Measurements from ENCODE around the gene SGTA.

SGTA gene

DNA sequence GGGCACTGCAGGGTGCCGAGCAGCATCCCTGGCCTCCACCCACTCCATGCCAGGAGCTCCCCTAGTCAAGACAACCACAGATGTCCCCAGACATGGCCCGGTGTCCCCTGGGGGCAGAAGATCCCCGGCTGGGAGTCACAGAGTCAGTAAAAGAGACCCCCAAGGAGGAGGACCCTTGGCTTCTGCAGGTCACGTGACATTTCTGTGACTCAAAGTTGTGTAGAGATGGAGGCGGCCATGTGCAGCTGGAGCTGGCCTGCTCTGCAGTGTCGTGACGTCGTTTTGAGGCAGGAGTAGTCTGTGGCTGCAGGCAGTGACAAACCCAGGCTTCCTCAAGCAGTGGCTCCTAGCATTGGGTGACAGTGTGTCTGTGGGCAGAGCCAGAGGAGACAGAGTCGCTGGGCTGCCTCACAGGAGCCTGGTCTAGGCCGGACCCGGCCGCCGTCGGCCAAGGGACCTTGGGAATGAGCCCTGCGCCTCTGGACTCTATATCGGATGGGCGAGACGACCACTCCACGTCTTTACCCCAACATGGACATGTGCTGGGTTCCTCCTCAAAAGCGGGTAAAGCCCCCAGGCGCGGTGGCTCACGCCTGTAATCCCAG, 54.2 kb downstream of the SGTA start:
- H3K9ac ChIP-seq, result no peak overlapping the region
- H3K9me3 ChIP-seq (ENCODE audit: control insufficient read depth, low read length), result no peaks in the 10 kb centered on the region
- H3K36me3 ChIP-seq (ENCODE audit: control insufficient read depth, insufficient read depth, low read length), result no peaks in the 10 kb centered on the region
- TF ChIP-seq, protein P1, sequence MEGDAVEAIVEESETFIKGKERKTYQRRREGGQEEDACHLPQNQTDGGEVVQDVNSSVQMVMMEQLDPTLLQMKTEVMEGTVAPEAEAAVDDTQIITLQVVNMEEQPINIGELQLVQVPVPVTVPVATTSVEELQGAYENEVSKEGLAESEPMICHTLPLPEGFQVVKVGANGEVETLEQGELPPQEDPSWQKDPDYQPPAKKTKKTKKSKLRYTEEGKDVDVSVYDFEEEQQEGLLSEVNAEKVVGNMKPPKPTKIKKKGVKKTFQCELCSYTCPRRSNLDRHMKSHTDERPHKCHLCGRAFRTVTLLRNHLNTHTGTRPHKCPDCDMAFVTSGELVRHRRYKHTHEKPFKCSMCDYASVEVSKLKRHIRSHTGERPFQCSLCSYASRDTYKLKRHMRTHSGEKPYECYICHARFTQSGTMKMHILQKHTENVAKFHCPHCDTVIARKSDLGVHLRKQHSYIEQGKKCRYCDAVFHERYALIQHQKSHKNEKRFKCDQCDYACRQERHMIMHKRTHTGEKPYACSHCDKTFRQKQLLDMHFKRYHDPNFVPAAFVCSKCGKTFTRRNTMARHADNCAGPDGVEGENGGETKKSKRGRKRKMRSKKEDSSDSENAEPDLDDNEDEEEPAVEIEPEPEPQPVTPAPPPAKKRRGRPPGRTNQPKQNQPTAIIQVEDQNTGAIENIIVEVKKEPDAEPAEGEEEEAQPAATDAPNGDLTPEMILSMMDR (IDR thresholded peaks at IDR 0.05), result no peak
- no peak overlapping the region for H3K4me2 ChIP-seq (ENCODE audit: low read length)
- H3K27ac ChIP-seq, result no peak overlapping the region
- H3K27me3 ChIP-seq (ENCODE audit: control insufficient read depth, insufficient read depth, low read length), result no peaks in the 10 kb centered on the region
- H3K4me3 ChIP-seq (ENCODE audit: low read depth, low read length), result no peak overlapping the region
- no peaks in the 10 kb centered on the region for H3K79me2 ChIP-seq
- H3K4me1 ChIP-seq, result peaks cover 2% of the 10 kb centered on the region
- no peak overlapping the region for H2AFZ ChIP-seq

DNA sequence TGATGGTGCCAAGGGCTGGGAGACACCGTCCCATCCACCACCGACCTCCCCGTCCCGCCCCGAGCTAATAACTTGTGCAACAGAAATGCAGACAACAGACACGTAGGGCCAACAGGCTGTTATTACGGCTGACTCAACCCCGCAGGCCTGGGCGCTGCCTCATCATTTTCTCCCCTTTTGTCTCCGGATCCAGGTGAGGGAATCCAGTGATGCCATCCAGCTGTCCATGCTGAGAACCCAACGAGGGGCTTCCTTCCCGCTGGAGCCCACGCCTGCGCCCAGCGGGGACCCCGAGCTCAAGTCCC, 55.5 kb downstream of the SGTA start:
- no peak overlapping the region for H3K9ac ChIP-seq
- no peak overlapping the region for H3K27ac ChIP-seq
- TF ChIP-seq, protein P1 (IDR thresholded peaks at IDR 0.05), result no peak
- H3K4me1 ChIP-seq, result peaks cover 10% of the 10 kb centered on the region
- H3K4me3 ChIP-seq (ENCODE audit: low read depth, low read length), result no peak overlapping the region
- no peak overlapping the region for H3K4me2 ChIP-seq (ENCODE audit: low read length)
- no peaks in the 10 kb centered on the region for H3K27me3 ChIP-seq (ENCODE audit: control insufficient read depth, insufficient read depth, low read length)
- no peak overlapping the region for H2AFZ ChIP-seq
- no peaks in the 10 kb centered on the region for H3K79me2 ChIP-seq
- no peaks in the 10 kb centered on the region for H3K36me3 ChIP-seq (ENCODE audit: control insufficient read depth, insufficient read depth, low read length)
- H3K9me3 ChIP-seq (ENCODE audit: control insufficient read depth, low read length), result no peaks in the 10 kb centered on the region

GRCh38 chr19:2726904-2727639, 56.0 kb downstream of the SGTA start:
- Histone ChIP-seq H3K27ac (no peak overlapping the region), H3K36me3 (ENCODE audit: control insufficient read depth, insufficient read depth, low read length) (no peaks in the 10 kb centered on the region), H3K9ac (no peak overlapping the region), H3K4me3 (ENCODE audit: low read depth, low read length) (no peak overlapping the region), H2AFZ (no peak overlapping the region), H3K4me2 (ENCODE audit: low read length) (no peak overlapping the region), H3K9me3 (ENCODE audit: control insufficient read depth, low read length) (no peaks in the 10 kb centered on the region), H3K4me1 (peaks cover 10% of the 10 kb centered on the region), H3K27me3 (ENCODE audit: control insufficient read depth, insufficient read depth, low read length) (no peaks in the 10 kb centered on the region), H3K79me2 (no peaks in the 10 kb centered on the region)
- TF ChIP-seq, protein P1 (IDR thresholded peaks at IDR 0.05), result no peak

- H3K4me1 ChIP-seq, result peaks cover 10% of the 10 kb centered on the region
- H3K4me2 ChIP-seq (ENCODE audit: low read length), result no peak overlapping the region
- TF ChIP-seq, protein P1 (IDR thresholded peaks at IDR 0.05), result no peak
- H3K27ac ChIP-seq, result no peak overlapping the region
- no peaks in the 10 kb centered on the region for H3K9me3 ChIP-seq (ENCODE audit: control insufficient read depth, low read length)
- H3K4me3 ChIP-seq (ENCODE audit: low read depth, low read length), result no peak overlapping the region
- no peak overlapping the region for H3K9ac ChIP-seq
- no peaks in the 10 kb centered on the region for H3K79me2 ChIP-seq
- H3K27me3 ChIP-seq (ENCODE audit: control insufficient read depth, insufficient read depth, low read length), result no peaks in the 10 kb centered on the region
- H3K36me3 ChIP-seq (ENCODE audit: control insufficient read depth, insufficient read depth, low read length), result no peaks in the 10 kb centered on the region
- no peak overlapping the region for H2AFZ ChIP-seq
These were observed 56.8 kb downstream of the SGTA start for GRCh38 chr19:2726160-2726855.
